Measurements from ENCODE around the gene FASTK.

The FASTK gene

DNA sequence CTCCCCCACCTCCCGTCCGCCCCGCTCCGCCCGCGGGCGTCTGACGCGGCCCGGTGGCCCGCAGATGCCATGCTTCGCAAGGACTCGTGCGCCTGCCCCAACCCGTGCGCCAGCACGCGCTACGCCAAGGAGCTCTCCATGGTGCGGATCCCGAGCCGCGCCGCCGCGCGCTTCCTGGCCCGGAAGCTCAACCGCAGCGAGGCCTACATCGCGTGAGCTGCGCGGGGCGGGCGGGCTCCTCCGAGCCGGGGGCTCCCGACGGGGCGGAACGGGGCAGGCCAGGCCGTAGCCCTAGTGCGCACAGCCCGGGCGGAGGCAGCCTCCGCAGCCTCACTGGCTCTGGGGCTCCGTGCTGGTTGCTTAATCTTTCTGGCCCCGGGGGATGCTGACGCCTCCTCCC lies 29.5 kb downstream of the FASTK start:
- TF ChIP-seq CTCF (IDR thresholded peaks at IDR 0.05) = no peak

- no peak for TF ChIP-seq CTCF (IDR thresholded peaks at IDR 0.05)
Measured at GRCh38 chr7:151048911-151049463, 31.6 kb downstream of the FASTK start.

DNA sequence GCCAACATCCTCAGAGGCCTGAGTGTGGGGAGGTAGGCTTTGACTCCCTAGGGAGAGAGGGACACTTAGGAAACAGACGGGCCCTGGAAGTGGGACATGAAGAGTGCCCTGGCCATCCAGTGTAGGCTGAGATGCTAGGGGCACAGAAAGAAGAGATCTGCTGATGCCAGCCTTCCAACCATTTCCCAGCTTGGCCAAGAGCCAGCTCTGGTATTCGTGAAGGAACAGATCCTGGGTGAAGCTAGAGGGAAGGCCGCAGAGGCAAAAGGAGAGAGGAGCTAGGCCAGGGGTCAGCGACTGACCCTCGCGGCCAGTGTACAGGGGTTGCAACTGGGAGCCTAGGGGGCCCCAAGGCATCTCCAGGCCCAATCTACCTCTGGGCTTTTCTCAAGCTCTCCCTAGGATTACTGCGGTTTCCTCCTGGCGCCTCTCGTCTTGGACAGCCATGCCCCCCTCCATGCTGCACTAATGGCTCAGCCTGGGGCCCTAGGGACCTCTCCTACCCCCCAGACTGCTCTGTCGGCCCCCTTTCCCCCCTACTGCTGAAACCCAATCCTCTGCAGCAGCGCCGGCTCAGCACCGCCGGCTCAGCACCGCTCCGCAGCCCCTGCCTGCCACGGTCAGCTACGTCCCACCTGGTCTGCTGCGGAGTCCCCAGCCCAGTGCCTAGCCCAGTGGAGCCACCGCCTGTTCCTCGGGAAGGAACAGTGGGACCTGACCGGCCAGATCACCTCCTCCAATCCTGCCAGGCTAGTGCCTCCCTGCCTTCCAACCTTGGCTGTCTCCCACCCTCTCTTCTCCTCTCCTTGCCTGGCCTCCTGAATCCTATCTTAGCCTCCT lies 32.4 kb downstream of the FASTK start, which contains the start of gene ASIC3:
Gene ASIC3, plus strand, starts transcription at position 556 of the 840 bp plus-strand sequence. CDS start 355 bp downstream, outside the sequence.
- TF ChIP-seq CTCF (IDR thresholded peaks at IDR 0.05) = no peak

DNA sequence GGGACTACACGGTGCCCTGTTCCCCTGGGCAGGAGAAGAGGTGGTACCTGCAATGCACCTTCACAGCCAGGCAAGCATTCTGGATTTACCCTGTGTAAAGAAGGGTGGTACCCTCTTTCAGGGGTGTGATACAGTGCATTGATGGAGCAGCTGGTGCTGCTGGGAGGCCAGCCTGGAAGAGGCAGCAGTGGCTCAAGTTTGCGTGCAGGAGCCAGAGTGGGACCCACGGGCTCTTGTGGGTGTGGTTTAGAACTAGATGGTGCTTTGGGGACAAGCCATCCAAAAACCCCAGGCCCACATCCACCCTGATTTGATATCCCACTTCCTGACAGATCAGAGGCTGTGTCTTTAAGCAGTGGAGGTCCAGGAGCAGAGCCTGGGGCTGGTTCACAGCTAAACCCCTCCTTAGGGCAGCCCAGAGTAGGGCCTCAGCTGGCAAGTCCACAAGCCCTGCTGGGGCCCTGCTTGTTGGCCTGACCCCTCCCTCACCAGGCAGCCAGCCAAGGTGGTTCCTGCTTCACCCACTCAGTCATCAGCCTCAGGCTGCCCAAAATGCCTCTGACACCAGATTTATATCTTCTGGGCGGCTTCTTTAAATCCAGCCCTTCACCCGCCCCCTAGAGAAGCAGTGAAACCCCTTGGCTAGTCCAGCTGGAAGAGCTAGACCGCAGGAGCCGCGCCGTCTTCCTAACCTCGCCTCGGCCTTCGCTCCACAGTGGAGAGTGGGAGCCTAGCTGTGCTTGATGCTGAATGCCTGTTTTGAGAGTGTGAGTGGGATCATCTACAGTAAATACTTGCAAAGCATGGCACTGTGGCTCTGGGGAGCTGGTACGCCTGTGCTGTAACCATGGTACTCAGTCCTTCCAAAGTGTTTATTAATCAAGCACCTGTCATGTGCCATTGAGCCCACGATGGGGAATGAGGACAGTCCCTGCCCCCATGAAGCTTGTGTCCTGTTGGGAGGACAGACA lies 33.7 kb downstream of the FASTK start:
- TF ChIP-seq CTCF (IDR thresholded peaks at IDR 0.05) = no peak

- no peak for TF ChIP-seq CTCF (IDR thresholded peaks at IDR 0.05)
Measured at GRCh38 chr7:151045967-151046366, 34.6 kb downstream of the FASTK start.

DNA sequence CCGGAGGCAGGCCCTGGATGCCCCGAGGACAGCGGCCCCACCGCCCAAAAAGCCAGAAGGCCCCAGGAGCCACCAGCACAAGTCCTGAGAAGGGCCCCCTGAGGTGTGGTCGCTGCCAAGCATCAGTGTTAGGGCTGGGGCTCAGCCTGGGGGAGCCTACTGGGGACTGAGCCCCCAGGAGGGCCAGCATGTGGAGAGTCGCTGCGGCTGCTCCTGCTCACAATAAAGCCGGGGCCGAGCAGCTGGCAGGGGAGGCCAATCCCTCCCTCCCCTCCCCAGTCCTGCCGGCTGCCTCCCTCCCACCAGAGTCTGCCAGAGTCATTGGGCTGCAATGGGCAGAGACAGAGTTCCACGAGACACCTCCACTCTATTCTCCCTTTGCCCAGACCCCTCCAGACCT lies 35.3 kb downstream of the FASTK start:
- no peak for TF ChIP-seq CTCF (IDR thresholded peaks at IDR 0.05)

- TF ChIP-seq CTCF (IDR thresholded peaks at IDR 0.05) = no peak
Measured at GRCh38 chr7:151043959-151044358, 36.6 kb downstream of the FASTK start.
